GM21786 (cell line): ENCODE results near the gene MAPK10.

Source experiments
- ATAC-seq: cut with Tn5 transposase; IDR thresholded peaks from one replicate; pipeline ENCODE4 v1.9.1; 2021; ENCODE audit not compliant: unreplicated experiment

The MAPK10 gene

GRCh38 chr4:85942107-85942506, 417.7 kb downstream of the MAPK10 start:
- ATAC-seq: no peak

DNA sequence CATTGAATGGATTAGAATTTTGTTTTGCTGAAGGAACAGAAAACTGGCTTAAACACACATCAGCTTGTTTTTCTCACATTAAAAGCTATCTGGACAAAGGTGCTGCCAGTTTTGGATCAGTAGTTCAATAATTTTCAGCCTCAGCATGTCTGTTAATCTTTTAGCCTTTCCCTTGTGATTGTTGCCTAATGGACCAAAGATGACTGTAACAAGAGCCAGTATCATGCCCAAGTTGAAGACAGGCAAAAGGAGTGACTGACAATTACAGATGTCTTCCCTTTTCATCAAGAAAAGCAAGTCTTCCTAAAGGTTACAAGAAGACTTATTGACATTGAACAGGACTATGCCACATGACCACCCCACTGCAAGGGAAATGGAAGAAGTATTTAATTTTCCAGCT, 419.7 kb downstream of the MAPK10 start:
- no peak for ATAC-seq
